ENCODE results near the gene CPLANE1. TPM values are rescaled to one million over a fixed set of nuclear protein-coding genes. Genes with fewer than 3 reads are reported as not detected.

Gene CPLANE1
- total RNA-seq = 30.8 and 31.4 TPM in 2 replicates

DNA sequence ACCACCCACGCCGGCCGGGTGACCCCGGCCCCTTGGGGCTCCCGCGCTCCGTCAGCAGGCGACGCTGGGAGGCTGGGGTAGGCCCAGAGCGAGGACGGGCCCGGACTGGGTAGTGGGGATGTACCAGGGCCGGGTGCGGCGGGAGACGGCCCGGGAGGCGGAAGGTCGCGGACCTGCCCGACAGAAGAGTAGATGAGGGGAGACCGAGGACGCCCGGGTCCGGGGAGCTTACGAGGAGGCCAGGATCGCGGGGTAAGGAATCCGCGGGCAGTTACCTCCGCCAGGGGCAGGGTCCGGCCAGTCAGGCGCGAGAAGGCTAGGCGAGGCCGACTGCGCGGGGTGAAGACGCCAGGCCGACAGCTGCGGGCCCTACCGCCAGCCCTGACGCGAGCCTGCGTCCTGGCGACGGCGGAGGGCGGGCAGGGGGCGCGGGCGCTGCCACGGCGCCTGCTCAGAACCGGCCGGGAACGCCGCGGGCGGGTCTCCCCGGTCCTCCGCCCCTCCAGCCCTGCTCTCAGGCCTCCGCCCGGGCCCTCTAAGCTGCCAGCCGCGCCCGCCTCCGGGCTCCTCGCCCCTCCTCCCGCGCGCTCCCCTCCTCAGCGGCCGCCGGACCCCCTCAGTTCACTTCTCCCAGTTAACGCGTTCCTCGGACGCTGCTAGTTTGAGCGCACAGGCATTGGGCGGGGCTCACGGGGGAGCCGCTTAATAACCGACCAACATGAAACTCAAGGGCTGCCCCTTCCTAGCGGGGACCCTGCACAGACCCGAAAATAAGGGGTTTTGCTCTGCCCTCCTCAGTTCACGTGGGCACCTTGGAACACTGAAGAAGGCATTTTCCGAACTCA lies at the start of gene CPLANE1:
CPLANE1 (minus strand) TSS at position 407 of the 845 bp plus-strand sequence. CDS start 1,678 bp downstream, outside the sequence.

Small RNA genes lying within 50 kb of the gene (small RNA-seq; reads per million reads assigned to genes)
- gene C8orf59P2 = not detected

Other genes starting within 250 kb of the CPLANE1 start
- 68.6 and 74.5 TPM in 2 replicates for gene NUP155, start 121.7 kb upstream of the CPLANE1 start, total RNA-seq
- 38.1 and 46.8 TPM in 2 replicates for gene WDR70, start 129.9 kb upstream of the CPLANE1 start, total RNA-seq

Data from thoracic aorta endothelial cell (primary cell).